ENCODE measurements around the gene HSFX3. TPM values are rescaled to one million over a fixed set of nuclear protein-coding genes. Genes with fewer than 3 reads are reported as not detected.
"Not testable (repeated sequence)": the region's sequence is repeated elsewhere in the genome, so short reads cannot be mapped to it uniquely, and the experiment has no call there.

HSFX3 gene
- polyA plus RNA-seq (2013, experiment 1 of 2; ENCODE audit: insufficient read length): 0.14 TPM
- polyA plus RNA-seq (2013, experiment 2 of 2; ENCODE audit: insufficient read length): not detected

- DNase-seq: not testable (repeated sequence)
These were observed at the start of gene HSFX3 for GRCh38 chrX:149549701-149550100. HSFX3 (minus strand) TSS chrX:149549924; CDS start chrX:149549852, 72 bp downstream.

GRCh38 chrX:149598603-149599002, 48.9 kb upstream of the HSFX3 start:
- DNase-seq: not testable (repeated sequence)

GRCh38 chrX:149595943-149596342, 46.2 kb upstream of the HSFX3 start:
- DNase-seq: not testable (repeated sequence)

- not testable (repeated sequence) for DNase-seq
These were observed 45.5 kb upstream of the HSFX3 start, which contains the start of gene HSFX2 for GRCh38 chrX:149595214-149595613. HSFX2 (minus strand) TSS chrX:149595314; CDS start chrX:149594700, 614 bp downstream.

- not testable (repeated sequence) for DNase-seq
These were observed 41.3 kb upstream of the HSFX3 start for GRCh38 chrX:149590993-149591392.

- DNase-seq: not testable (repeated sequence)
These were observed 37.6 kb upstream of the HSFX3 start, which contains the start of gene MAGEA9B for GRCh38 chrX:149587359-149587758. MAGEA9B (minus strand) TSS chrX:149587459; CDS start chrX:149583179, 4,280 bp downstream.

GRCh38 chrX:149585631-149586030, 35.9 kb upstream of the HSFX3 start:
- not testable (repeated sequence) for DNase-seq

- not testable (repeated sequence) for DNase-seq
These were observed 23.7 kb upstream of the HSFX3 start for GRCh38 chrX:149573456-149573855.

- DNase-seq: no peak
These were observed 23.0 kb upstream of the HSFX3 start for GRCh38 chrX:149572743-149573142.

- DNase-seq: no peak
These were observed 22.0 kb upstream of the HSFX3 start for GRCh38 chrX:149571770-149572169.

- DNase-seq: peak; percentile 37
These were observed 20.9 kb upstream of the HSFX3 start for GRCh38 chrX:149570668-149571067.

GRCh38 chrX:149569770-149570169, 20.0 kb upstream of the HSFX3 start:
- DNase-seq: no peak

GRCh38 chrX:149568701-149569296, 19.1 kb upstream of the HSFX3 start:
- DNase-seq: no peak

- DNase-seq: no peak
These were observed 18.1 kb upstream of the HSFX3 start for GRCh38 chrX:149567621-149568417.

GRCh38 chrX:149563359-149563758, 13.6 kb upstream of the HSFX3 start:
- no peak for DNase-seq

- DNase-seq: not testable (repeated sequence)
These were observed 5.5 kb upstream of the HSFX3 start for GRCh38 chrX:149555251-149555650.

- DNase-seq: not testable (repeated sequence)
These were observed 2.2 kb upstream of the HSFX3 start for GRCh38 chrX:149551939-149552248.

GRCh38 chrX:149551245-149551938, 1.7 kb upstream of the HSFX3 start:
- DNase-seq: not testable (repeated sequence)

- DNase-seq: not testable (repeated sequence)
These were observed 730 bp upstream of the HSFX3 start for GRCh38 chrX:149550454-149550853.

- DNase-seq: not testable (repeated sequence)
These were observed 1.9 kb downstream of the HSFX3 start for GRCh38 chrX:149547782-149548181.

- DNase-seq: not testable (repeated sequence)
These were observed 2.8 kb downstream of the HSFX3 start for GRCh38 chrX:149546962-149547361.

GRCh38 chrX:149545545-149546543, 3.9 kb downstream of the HSFX3 start:
- peak; percentile 24 for DNase-seq

Data from fibroblast of skin of back (primary cell).